Erythroblast (primary cell): ENCODE measurements around the gene OSBPL10.

Experiments
- GATA1 ChIP-seq: IDR thresholded peaks from 2 replicates; pipeline ENCODE4 v1.6.1; 2011; ENCODE audit warnings: low read depth, mild to moderate bottlenecking, control low read depth, low read length, moderate library complexity
- POLR2A ChIP-seq: IDR thresholded peaks from 2 replicates; pipeline ENCODE4 v1.6.1; 2011; ENCODE audit warnings: mild to moderate bottlenecking, low read length

- TF ChIP-seq POLR2A (no peak), GATA1 (no peak)
These were observed 101.7 kb downstream of the OSBPL10 start for GRCh38 chr3:31879365-31879764.
